ENCODE results near the gene EFCAB6.

The EFCAB6 gene

DNA sequence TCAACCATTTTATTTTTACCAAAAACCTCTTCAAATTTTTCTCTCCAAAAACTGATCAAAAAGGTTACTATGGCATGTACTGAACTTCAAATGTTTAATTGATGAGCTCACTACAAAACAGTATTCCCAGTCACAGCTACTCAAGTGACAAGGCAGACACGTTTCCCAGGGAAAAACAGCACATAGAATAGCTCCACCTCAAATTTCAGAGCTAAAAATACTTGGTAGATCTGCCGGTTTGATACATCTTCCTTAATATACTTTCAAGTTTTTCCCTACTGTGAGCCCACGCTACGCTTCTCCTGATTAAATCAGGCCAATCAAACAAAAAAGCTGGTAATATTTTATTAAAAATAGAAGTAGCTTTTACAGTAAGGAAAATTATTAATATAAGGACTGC is 100.4 kb downstream of the EFCAB6 start:
- no peaks in the 10 kb centered on the region for H3K27me3 ChIP-seq (ENCODE audit: insufficient read depth, low read length)
- no peaks in the 10 kb centered on the region for H3K79me2 ChIP-seq (ENCODE audit: insufficient read depth, low read length)
- H3K9me3 ChIP-seq (ENCODE audit: low read length): no peaks in the 10 kb centered on the region
- no peaks in the 10 kb centered on the region for H3K9me2 ChIP-seq (ENCODE audit: low read depth, low read length)
- TF ChIP-seq, protein P1, sequence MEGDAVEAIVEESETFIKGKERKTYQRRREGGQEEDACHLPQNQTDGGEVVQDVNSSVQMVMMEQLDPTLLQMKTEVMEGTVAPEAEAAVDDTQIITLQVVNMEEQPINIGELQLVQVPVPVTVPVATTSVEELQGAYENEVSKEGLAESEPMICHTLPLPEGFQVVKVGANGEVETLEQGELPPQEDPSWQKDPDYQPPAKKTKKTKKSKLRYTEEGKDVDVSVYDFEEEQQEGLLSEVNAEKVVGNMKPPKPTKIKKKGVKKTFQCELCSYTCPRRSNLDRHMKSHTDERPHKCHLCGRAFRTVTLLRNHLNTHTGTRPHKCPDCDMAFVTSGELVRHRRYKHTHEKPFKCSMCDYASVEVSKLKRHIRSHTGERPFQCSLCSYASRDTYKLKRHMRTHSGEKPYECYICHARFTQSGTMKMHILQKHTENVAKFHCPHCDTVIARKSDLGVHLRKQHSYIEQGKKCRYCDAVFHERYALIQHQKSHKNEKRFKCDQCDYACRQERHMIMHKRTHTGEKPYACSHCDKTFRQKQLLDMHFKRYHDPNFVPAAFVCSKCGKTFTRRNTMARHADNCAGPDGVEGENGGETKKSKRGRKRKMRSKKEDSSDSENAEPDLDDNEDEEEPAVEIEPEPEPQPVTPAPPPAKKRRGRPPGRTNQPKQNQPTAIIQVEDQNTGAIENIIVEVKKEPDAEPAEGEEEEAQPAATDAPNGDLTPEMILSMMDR (IDR thresholded peaks at IDR 0.05; ENCODE audit: low read length): no peak
- TF ChIP-seq EZH2 (IDR thresholded peaks at IDR 0.05; ENCODE audit: borderline replicate concordance, low read length): no peak
- no peaks in the 10 kb centered on the region for H4K20me1 ChIP-seq (ENCODE audit: insufficient read depth, low read length)
- H3K4me1 ChIP-seq (ENCODE audit: insufficient read depth, low read length, severe bottlenecking): no peaks in the 10 kb centered on the region
- H3K27ac ChIP-seq (ENCODE audit: low read depth, low read length, poor library complexity, severe bottlenecking): no peak overlapping the region
- H3K9ac ChIP-seq (ENCODE audit: low read length): no peak overlapping the region
- no peak overlapping the region for H3K4me3 ChIP-seq (ENCODE audit: low read depth, low read length, poor library complexity, severe bottlenecking)
- no peak overlapping the region for H2AFZ ChIP-seq (ENCODE audit: low read length)
- no peak overlapping the region for H3K4me2 ChIP-seq (ENCODE audit: low read length)
- no peaks in the 10 kb centered on the region for H3K36me3 ChIP-seq (ENCODE audit: insufficient read depth, low read length)
- peaks cover 4% of the 10 kb centered on the region; the same call in 1 of the 2 replicates for H3F3A ChIP-seq (ENCODE audit: insufficient read depth, low read length)

DNA sequence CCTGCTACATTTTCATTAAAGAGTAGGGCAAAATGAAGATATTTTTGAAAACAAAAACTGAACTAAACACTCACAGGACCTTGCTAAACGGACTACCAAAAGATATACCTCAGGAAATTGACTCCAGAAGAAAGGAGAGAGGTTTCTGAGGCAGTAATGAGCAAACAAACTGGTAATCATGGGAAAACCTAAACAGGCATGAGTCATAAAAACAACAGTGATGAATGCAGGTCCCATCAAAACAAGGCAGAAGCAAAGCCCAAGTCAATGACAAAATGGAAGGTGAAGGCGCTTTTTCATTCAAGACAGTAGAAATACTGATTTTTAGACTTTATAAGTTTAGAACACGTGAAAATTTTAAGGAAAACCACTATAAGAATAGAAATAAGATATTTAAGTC is 104.5 kb downstream of the EFCAB6 start:
- Histone ChIP-seq H3K4me3 (ENCODE audit: low read depth, low read length, poor library complexity, severe bottlenecking) (no peak overlapping the region), H2AFZ (ENCODE audit: low read length) (no peak overlapping the region), H3K27me3 (ENCODE audit: insufficient read depth, low read length) (no peaks in the 10 kb centered on the region), H4K20me1 (ENCODE audit: insufficient read depth, low read length) (no peaks in the 10 kb centered on the region), H3K79me2 (ENCODE audit: insufficient read depth, low read length) (no peaks in the 10 kb centered on the region), H3K9me2 (ENCODE audit: low read depth, low read length) (no peaks in the 10 kb centered on the region), H3K4me2 (ENCODE audit: low read length) (no peak overlapping the region), H3K4me1 (ENCODE audit: insufficient read depth, low read length, severe bottlenecking) (no peaks in the 10 kb centered on the region), H3K27ac (ENCODE audit: low read depth, low read length, poor library complexity, severe bottlenecking) (no peak overlapping the region), H3K9me3 (ENCODE audit: low read length) (no peaks in the 10 kb centered on the region; the same call in 1 of the 2 replicates), H3F3A (ENCODE audit: insufficient read depth, low read length) (no peaks in the 10 kb centered on the region), H3K36me3 (ENCODE audit: insufficient read depth, low read length) (no peaks in the 10 kb centered on the region), H3K9ac (ENCODE audit: low read length) (no peak overlapping the region)
- no peak for TF ChIP-seq EZH2 (IDR thresholded peaks at IDR 0.05; ENCODE audit: borderline replicate concordance, low read length)
- TF ChIP-seq, protein P1 (IDR thresholded peaks at IDR 0.05; ENCODE audit: low read length): no peak

DNA sequence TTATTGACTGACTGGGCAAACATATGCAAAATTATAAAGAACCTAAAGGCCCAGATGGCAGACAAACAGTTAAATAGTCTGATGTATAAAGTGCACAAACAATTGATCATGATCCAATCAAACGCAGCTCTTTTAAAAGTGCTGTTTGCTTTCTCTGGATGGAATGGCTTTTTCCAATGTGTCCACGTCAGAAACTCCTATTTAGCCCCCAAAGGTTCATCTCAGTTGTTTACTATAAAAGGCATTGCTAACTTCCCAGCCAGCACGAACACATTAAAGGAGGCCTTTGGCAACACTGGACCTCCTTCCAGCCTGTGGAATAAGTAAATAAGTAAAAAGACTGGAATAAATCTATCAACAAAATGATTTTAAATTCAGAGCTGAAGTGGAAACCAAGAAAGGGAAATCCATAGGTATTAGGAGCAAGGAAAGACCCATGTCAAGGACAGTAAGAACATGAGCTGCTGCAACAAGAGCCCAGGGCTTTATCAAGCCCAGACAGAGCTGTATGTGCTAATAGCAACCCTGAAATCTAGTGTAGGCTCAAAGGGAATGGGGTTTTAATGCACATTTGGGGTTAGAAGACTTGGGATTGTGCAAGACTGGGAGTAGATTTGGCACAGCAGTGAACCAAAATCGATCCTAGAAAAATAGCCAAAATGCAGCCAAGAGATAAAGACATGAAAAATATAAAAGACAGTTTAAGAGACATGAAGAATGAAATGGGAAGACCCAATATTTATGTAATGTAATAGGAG is 105.4 kb downstream of the EFCAB6 start:
- Histone ChIP-seq H3K4me2 (ENCODE audit: low read length) (no peak overlapping the region), H3F3A (ENCODE audit: insufficient read depth, low read length) (no peaks in the 10 kb centered on the region), H3K36me3 (ENCODE audit: insufficient read depth, low read length) (no peaks in the 10 kb centered on the region), H3K27ac (ENCODE audit: low read depth, low read length, poor library complexity, severe bottlenecking) (no peak overlapping the region), H3K9me3 (ENCODE audit: low read length) (no peaks in the 10 kb centered on the region; the same call in 1 of the 2 replicates), H4K20me1 (ENCODE audit: insufficient read depth, low read length) (no peaks in the 10 kb centered on the region), H2AFZ (ENCODE audit: low read length) (no peak overlapping the region), H3K9ac (ENCODE audit: low read length) (no peak overlapping the region), H3K4me3 (ENCODE audit: low read depth, low read length, poor library complexity, severe bottlenecking) (no peak overlapping the region), H3K27me3 (ENCODE audit: insufficient read depth, low read length) (no peaks in the 10 kb centered on the region), H3K4me1 (ENCODE audit: insufficient read depth, low read length, severe bottlenecking) (no peaks in the 10 kb centered on the region), H3K9me2 (ENCODE audit: low read depth, low read length) (no peaks in the 10 kb centered on the region), H3K79me2 (ENCODE audit: insufficient read depth, low read length) (no peaks in the 10 kb centered on the region)
- TF ChIP-seq EZH2 (IDR thresholded peaks at IDR 0.05; ENCODE audit: borderline replicate concordance, low read length): no peak
- TF ChIP-seq, protein P1 (IDR thresholded peaks at IDR 0.05; ENCODE audit: low read length): no peak
